Inferior parietal cortex (tissue), 1 donor: Measurements from ENCODE around the gene SPATA16.

ENCODE experiments used
- DNase-seq: peaks from one replicate; pipeline ENCODE4 v3.0.0-alpha.2; 2016; ENCODE audit errors: extremely low spot score

SPATA16 gene

DNA sequence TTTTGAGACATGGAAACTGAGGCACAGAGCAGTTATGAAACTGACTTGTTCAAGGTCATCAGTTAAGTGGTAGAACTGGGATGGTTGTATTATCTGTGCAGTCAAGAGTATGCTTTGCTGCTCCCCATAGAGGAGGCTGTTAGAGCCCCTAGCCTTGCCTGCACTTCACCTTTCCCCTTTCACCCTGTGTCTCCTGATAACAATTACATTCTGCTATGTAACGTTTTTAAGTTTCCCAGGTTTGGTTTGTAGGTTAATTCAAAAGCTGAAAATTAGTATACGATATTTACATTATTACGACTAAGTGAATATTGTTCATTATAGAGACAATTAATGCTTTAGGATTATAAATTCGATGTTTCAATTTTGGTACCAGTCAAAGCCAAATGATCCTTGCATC, 300.6 kb downstream of the SPATA16 start:
- DNase-seq = no peak

DNA sequence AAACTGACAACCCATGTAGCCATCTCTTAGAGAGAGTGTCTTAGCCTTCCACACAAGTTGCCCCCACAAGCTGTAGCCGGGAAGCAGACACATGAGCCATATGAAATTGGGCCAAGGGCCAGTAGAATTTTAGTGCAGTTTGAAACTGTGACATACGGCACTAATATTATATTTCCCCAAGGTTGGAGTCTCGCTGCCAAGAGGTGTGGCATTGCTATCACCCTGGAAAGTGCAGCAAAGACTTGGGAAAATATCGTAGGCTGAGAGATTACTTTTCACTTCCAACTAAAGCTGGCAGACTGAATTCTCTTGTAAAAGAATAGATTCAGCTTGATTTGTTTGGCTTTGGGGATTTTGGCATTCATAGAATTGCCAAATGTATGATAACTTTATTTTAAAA, 301.4 kb downstream of the SPATA16 start:
- DNase-seq = no peak
